Measurements from ENCODE around the gene IFNAR2.
"Not testable (repeated sequence)": the region's sequence is repeated elsewhere in the genome, so short reads cannot be mapped to it uniquely, and the experiment has no call there.

Gene IFNAR2

DNA sequence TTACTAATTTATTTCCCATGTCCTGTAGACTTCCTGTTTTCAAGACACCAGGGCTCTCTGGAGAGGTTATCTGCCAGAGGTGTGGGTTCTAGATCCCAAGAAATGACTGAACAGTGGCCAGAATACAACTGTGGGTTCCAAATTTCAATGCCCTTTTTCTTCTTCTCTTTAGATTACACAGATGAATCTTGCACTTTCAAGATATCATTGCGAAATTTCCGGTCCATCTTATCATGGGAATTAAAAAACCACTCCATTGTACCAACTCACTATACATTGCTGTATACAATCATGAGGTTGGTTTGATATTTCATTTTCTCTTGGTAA is 15.0 kb downstream of the IFNAR2 start:
- no peak for DNase-seq (ENCODE audit: low read depth)

DNA sequence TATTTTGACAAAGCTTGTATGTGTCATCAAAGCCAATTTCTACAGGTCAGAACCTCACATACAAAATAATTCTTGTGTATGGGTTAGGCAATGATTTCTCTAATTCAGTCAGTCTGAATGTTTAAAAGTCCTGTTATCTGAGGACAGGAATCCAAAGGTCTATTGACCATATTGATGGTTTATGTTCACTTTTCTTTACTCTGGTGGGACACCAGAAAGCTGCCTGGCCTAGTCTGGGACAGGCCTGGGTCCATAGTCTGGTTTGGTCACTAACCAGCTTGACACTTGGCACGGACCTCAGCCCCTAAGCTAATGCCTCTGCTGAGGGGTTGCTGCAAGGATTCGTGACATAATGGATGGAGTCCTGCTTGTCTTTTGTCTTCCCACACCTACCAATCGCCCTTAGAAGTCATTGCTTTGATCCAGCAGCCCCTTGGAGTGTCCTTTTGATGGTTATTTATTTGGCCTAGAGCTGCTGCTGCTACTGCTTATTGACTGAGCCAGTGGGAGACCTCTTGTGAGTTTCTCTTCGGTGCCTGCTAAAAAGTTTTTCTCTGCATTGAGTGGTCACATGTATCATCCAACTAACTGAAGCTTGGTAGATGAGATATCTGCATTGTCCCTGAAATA is 15.7 kb downstream of the IFNAR2 start:
- DNase-seq (ENCODE audit: low read depth) = no peak

DNA sequence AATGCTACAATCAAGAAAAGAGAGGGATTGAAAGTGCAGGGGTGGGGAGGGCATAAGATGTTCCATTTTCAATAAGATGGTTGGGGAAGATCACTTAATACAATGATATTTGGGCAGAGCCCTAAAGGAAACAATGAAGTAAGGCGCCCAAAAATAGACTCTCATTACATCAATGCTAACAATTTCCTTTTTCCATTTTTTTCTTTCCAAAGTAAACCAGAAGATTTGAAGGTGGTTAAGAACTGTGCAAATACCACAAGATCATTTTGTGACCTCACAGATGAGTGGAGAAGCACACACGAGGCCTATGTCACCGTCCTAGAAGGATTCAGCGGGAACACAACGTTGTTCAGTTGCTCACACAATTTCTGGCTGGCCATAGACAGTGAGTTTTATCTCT is 16.8 kb downstream of the IFNAR2 start:
- DNase-seq (ENCODE audit: low read depth) = no peak

DNA sequence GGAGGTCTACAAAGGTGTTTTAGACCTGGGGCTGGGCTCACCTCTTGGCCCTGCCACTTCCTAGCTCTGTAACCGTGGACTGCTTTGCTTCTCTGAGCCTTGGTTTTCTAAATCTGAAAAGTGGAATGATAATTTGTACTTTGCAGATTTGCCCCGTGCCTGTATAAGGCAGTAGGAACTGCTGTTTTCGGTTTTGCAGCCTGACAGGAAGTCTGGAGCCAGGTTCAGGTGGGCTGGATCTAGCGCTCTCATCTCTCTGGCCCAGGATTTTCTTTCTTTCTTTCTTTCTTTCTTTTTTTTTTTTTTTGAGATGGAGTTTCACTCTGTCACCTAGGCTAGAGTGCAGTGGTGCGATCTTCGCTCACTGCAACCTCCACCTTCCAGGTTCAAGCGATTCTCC is 17.2 kb downstream of the IFNAR2 start:
- DNase-seq (ENCODE audit: low read depth) = no peak

DNA sequence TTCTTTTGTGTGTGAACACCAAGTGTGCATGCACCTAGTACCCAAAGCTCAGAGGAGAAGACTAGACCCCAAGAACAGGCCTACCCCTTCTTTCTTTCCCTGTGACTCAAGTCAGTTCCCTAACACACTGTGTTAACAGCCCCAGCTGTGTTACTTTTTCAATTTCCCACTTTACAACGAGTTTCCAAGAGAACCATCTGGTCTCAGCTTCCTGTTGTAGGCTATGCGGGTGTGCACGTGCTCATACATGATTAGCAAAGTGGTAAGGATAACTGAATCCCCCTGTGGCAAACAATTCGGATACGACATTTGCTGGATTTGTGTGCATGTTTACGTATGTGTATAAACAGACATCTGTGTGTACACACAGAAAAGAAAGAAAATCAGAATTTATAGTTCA is 17.9 kb downstream of the IFNAR2 start:
- no peak for DNase-seq (ENCODE audit: low read depth)

DNA sequence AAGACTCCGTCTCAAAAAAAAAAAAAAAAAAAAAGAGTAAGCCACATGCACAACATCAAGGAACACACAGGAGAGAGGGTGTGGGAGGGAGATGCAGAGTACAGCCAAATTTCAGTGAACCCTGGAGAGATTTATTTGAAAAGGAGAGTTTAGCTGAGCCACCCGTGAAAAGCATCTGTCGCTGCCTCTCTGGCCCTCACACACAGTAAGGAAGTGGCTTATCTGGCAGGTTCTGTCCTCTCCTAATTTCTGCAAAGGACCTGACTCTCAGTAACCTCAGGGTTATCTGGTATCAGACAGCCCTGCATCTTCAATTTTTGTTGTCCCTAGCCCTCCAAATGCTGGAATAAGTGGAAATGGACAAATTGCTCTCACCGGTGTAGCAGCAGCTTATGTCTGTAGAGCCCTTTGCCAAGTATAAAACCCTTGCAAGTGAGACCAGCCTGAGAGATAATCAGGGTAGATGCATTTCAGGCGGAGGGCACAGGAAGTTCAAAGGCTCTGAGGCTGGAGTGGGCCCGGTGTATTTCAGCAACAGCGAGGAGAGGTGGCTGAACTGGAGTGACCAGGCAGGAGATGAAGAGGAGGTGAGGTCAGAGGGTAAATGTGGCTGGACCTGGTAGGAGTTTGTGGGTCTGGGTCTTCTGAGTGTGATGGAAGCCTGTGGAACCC is 19.7 kb downstream of the IFNAR2 start:
- DNase-seq (ENCODE audit: low read depth) = no peak

DNA sequence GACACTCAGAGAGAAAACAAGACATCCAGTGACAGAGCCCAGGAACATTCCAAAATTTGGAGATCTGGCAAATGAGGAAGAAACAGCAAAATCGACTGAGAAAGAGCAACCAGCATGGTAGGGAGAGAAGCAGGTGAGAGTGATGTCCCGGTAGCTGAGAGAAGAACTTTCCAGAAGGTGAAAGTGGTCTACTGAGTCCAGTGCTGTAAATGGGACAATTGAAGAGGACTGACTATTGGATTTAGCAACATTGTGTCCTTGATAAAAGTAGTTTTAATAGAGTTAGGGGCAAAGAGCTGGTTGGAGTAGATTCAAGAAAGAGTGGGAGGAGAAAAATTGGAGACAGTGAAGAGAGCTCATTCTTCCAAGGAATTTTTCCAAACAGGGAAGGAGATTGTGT is 21.4 kb downstream of the IFNAR2 start:
- DNase-seq (ENCODE audit: low read depth) = no peak

DNA sequence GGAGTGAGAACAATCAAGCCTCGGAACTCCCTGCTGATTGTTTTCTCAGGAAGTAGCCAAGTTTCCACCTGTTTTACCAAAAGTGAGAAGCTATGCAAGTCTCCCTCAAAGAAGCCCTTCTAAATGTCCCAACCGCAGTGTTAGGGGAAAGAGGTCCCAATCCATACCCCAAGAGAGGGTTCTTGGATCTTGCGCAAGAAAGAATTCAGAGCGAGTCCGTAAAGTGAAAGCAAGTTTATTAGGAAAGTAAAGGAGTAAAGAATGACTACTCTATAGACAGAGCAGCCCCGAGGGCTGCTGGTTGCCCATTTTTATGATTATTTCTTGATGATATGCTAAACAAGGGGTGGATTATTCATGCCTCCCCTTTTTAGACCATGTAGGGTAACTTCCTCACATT is 23.6 kb downstream of the IFNAR2 start:
- DNase-seq (ENCODE audit: low read depth) = not testable (repeated sequence)

DNA sequence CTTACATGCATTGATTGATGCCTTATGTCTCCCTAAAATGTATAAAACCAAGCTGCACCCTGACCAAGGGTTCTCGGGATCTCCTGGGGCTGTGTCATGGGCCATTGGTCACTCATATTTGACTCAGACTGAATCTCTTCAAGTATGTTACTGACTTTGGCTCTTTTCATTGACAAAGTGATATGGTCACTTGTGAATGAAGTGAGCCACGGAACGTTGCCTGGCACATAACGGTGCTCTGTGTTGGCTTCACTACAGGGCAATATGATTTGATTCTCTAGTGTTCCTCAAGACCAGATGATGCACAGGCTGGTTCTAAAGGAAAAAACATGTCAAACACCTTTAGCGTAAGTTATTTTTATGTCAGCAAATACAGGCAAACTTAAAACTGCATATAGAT is 25.0 kb downstream of the IFNAR2 start:
- no peak for DNase-seq (ENCODE audit: low read depth)

DNA sequence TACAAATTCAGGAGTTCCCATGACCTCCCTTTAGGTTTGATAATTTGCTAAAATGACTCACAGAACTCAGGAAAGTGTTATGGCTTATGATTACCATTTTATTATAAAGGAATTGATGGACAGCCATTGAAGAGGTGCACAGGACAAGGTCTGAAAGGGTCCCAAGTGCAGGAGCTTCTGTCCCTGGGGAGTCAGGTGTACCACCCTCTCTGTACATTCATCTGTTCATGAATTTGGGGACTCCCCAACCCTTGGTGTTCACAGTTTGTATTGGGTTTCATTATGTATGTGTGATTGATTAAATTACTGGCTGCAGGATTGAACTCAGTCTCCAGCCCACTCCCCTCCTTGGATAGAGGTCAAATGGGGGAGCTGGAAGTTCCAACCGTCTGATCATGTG is 25.7 kb downstream of the IFNAR2 start:
- DNase-seq (ENCODE audit: low read depth) = no peak

DNA sequence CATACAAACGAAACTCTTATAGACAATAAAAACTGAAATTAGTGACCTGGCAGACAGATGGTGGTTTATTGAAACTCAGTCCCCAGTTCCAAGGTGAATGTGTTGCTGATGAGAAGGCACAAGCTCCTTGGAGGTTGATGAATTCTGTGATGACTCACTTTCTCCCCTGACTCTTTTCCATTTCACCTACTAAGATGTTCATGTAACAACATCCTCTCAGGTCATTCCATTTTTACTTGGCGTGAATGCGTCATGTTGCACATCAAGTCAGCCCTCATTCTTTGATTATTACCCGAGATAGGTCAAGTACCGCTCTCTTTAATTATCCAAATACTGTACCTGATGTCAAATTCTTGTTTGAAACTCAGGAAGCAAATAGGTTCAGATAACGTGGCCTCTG is 26.3 kb downstream of the IFNAR2 start:
- DNase-seq (ENCODE audit: low read depth) = no peak

DNA sequence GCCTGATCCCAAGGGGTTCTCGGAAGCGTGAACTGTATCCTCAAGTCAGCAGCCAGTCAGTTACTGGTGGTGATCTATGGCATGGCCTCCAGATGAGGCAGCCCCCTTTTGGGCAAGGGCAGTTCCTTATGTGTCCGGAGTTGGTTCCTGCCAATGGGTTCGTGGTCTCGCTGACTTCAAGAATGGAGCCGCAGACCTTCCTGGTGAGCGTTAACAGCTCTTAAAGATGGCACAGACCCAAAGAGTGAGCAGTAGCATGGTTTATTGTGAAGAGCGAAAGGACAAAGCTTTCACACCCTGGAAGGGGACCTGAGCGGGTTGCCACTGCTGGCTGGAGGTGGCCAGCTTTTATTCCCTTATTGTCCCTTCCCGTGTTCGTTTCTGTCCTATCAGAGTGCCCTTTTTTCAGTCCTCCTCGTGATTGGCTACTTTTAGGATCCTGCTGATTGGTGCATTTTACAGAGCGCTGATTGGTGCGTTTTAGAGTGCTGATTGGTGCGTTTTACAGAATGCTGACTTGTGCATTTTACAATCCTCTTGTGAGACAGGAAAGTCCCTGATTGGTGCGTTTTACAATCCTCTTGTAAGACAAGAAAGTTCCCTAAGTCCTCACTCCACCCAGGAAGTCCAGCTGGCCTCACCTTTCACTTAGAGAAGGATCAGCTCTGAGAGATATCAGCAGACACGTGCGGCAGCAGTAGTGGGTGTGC is 27.5 kb downstream of the IFNAR2 start:
- DNase-seq (ENCODE audit: low read depth) = no peak

DNA sequence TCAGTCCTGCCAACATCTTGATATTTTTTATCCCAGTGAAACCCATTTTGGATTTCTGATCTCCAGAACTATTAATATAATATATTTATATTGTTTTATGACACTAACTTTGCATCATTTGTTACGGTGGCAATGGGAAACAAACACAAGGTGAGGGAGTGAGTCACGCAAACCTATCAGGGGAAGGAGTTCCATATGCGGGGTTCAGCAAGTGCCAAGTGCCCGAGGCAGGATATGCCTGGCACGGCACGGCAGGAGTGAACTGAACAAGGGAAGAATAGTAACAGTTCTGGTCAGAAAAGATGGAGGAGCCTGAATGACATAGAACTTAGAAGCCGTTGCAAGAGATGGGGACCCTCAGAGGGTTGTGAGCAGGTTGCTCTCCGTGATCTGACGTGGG is 28.7 kb downstream of the IFNAR2 start:
- DNase-seq (ENCODE audit: low read depth) = no peak

DNA sequence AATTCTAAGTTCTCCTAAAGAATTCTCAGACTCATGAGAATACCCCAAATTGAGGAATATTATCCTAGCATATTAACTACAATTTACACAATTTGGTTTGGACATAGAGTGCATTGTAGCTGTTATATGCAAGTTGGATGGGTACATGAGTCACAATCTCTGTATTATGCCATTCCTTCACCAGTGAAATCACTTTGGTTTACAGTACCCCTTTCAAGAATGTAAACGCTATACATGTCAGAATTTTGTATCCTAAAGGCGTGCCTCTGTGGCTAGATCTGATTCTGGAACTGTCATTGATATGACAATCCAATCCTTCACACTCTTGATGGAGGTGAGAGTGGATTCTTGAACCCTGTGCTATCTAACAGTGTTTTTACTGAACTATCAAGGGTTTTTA is 29.7 kb downstream of the IFNAR2 start:
- DNase-seq (ENCODE audit: low read depth) = peak; percentile 57

DNA sequence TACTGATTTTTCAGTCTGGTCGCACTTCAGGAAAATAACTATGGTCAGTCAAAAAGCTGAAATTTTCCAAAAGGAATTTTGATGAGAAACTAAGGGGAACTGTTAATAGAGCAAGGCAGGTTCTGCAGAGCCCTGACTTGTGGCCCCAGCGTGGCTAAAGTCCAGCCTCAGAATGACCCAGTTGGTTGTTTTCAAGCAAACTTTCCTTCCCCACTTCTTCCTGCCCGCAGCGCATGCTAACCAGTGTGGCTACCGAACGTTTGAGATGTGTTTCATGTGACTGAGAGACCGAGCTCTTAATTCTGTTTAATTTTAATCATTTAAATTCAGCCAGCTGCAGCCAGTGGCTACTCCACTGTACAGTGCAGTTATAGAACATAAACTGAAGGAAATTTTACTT is 30.3 kb downstream of the IFNAR2 start:
- no peak for DNase-seq (ENCODE audit: low read depth)

DNA sequence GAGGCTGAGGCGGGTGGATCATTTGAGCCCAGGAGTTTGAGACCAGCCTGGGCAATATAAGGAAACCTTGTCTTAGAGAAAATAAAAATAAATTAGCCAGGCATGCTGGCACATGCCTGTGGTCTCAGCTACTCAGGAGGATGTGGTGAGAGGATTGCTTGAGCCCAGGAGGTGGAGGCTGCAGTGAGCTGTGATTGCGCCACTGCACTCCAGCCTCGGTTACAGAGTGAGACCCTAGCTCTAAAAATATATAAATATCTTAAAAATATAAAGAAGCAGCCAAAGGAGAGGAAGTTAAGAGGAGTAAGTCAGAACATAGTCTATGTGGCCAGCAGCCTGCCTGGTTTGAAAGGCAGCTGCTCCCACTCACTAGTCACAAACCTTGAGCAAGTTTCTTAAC is 31.9 kb downstream of the IFNAR2 start:
- DNase-seq (ENCODE audit: low read depth) = peak; percentile 54

DNA sequence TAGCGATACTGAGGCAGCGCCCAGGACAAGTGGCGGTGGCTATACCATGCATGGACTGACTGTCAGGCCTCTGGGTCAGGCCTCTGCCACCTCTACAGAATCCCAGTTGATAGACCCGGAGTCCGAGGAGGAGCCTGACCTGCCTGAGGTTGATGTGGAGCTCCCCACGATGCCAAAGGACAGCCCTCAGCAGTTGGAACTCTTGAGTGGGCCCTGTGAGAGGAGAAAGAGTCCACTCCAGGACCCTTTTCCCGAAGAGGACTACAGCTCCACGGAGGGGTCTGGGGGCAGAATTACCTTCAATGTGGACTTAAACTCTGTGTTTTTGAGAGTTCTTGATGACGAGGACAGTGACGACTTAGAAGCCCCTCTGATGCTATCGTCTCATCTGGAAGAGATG is 33.2 kb downstream of the IFNAR2 start:
- DNase-seq (ENCODE audit: low read depth) = no peak

DNA sequence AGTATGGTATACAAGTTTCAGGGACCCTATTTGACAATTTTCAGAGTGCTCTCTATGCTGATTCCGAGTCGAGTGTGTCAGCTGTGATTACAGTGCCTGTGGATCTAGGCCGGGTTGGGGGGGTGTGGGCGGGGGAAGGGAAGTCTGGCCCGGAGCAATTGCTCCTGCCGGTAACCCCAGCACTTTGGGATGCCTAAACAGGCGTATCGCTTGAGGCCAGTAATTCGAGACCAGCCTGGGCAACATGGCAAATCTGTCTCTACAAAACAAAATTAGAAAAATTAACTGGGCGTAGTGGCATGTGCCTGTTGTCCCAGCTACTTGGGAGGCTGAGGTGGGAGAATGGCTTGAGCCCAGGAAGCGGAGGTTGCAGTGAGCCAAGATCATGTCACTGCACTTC is 34.8 kb downstream of the IFNAR2 start:
- no peak for DNase-seq (ENCODE audit: low read depth)

DNA sequence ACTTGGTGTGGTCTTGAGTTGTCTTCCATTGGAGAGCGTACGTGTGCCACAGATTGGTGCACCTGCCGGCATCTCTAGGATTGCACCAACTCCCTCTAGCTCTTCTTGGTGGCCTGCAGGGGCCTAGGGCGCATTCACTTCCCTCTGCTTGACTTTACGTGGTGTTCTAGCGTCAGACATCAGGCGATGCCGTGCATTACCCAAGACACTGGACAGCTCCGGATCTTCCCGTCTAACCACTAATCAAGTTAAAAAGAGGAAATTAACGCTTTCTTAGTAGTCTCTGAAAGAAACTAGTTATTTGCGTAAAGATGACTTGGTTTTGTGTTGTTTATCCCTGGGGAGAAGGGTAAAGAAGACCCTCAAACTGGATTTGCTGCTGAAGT is 35.9 kb downstream of the IFNAR2 start:
- peak; percentile 42 for DNase-seq (ENCODE audit: low read depth)

DNA sequence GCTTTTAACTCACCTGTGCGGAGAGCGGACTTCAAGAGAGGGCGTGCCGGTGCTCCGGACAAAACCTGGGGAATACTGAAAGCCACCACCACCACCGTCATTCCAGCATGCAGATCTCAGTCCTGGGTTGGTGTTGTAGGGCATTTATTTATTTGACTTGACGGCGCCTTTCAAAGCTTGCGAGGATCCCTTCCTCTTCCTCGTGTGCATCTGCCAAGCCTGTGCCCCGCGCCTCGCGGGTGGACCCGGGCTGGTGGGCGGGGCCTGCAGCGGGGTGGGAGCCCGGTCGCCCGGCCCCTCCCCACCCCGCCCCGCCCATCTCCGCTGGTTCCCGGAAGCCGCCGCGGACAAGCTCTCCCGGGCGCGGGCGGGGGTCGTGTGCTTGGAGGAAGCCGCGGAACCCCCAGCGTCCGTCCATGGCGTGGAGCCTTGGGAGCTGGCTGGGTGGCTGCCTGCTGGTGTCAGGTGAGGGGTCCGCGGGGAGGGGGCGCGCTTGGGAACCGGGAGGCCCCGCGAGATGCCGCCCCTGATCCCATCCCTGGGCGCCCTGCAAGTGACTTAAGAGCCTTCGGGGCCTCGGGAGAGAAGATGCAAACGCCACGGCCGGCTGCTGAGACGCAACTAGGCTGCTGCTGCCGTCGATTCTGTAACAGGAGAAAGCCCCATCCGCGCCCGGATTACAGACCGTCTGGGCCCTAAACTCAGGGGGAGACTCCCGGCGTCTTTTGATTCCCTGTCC is 36.5 kb downstream of the IFNAR2 start, which contains the start of gene IL10RB:
Gene IL10RB (plus strand): TSS at position 318 of the 739 bp plus-strand sequence. CDS start 99 bp downstream, at position 417.
- peak; percentile 68 for DNase-seq (ENCODE audit: low read depth)

DNA sequence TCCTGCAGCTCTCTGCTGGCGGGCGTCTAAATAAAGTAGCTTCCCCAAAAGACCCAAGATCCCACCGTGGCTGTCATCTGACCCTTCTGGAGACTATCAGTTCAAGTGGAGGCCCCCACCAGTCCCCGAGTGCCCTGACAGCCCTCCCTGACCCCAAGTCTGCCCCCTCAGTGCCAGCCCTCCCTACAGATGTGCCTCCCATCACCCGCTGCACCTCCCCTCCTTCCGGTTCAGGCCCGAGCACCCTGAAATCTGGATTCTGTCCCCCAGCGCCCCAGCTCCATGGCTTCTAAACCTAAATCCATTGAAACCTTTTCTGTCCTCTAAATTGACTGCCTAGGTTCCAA is 37.0 kb downstream of the IFNAR2 start:
- DNase-seq (ENCODE audit: low read depth) = peak; percentile 10

DNA sequence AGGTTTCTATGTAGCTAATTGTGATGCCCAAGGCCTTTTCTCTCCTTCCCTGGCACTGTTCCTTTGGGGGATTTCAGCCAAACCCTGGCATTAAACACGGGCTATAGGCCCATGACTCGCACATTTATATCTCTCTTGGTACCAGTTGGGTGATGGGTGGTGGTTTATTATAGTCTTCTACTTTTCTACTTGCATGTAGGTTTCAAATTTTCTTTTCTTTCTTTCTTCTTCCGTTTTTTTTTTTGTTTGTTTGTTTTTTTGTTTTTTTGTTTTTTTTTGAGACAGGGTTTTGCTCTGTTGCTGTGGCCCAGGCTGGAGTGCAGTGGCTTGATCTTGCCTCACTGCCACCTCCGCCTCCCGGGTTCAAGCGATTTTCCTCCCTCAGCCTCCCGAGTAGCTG is 37.5 kb downstream of the IFNAR2 start:
- no peak for DNase-seq (ENCODE audit: low read depth)

DNA sequence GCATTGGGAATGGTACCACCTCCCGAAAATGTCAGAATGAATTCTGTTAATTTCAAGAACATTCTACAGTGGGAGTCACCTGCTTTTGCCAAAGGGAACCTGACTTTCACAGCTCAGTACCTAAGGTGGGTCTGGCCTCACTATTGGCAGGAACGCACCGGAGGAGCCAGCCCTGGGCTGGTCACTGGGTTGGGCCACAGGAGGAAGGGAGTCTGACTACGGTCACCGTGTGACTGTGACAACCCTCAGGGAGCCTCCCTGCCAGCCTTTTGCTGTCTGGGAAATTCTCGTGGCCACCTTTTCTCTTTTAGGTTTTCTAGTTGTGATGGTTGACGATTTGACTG is 38.6 kb downstream of the IFNAR2 start:
- DNase-seq (ENCODE audit: low read depth) = no peak
